Measurements from ENCODE around the gene ZSCAN12.
A peak's percentile ranks its signal among the peaks of the same experiment; 100 is the strongest.

ZSCAN12 gene

GRCh38 chr6:28354688-28355554 is 44.6 kb downstream of the ZSCAN12 start:
- no CpG with 5 or more reads among the region's 10 CpGs for WGBS (ENCODE audit: insufficient coverage, insufficient read length)
- no peak overlapping the region for H3K27ac ChIP-seq (ENCODE audit: low read length)

GRCh38 chr6:28353981-28354676 is 45.4 kb downstream of the ZSCAN12 start:
- H3K27me3 ChIP-seq (ENCODE audit: control insufficient read depth, insufficient read depth, low read length), result no peaks in the 10 kb centered on the region
- no peak overlapping the region for H3K4me3 ChIP-seq (ENCODE audit: low read length)
- H3K27ac ChIP-seq (ENCODE audit: low read length), result no peak overlapping the region
- H3K9me3 ChIP-seq (ENCODE audit: control insufficient read depth, insufficient read depth, low read length), result no peaks in the 10 kb centered on the region
- WGBS (ENCODE audit: insufficient coverage, insufficient read length), result no CpG with 5 or more reads among the region's 11 CpGs
- DNase-seq (ENCODE audit: low read depth, low spot score), result no peak
- H3K4me1 ChIP-seq (ENCODE audit: control insufficient read depth, insufficient read depth, low read length), result peaks cover 5% of the 10 kb centered on the region; the same call in 1 of the 2 replicates
- no peaks in the 10 kb centered on the region for H3K36me3 ChIP-seq (ENCODE audit: control insufficient read depth, insufficient read depth, low read length)

More at GRCh38 chr6:28354688-28355554, 44.6 kb downstream of the ZSCAN12 start:
- no peaks in the 10 kb centered on the region for H3K9me3 ChIP-seq (ENCODE audit: control insufficient read depth, insufficient read depth, low read length)
- H3K4me3 ChIP-seq (ENCODE audit: low read length), result no peak overlapping the region
- H3K27me3 ChIP-seq (ENCODE audit: control insufficient read depth, insufficient read depth, low read length), result no peaks in the 10 kb centered on the region
- peaks cover 5% of the 10 kb centered on the region; the same call in 1 of the 2 replicates for H3K4me1 ChIP-seq (ENCODE audit: control insufficient read depth, insufficient read depth, low read length)
- H3K36me3 ChIP-seq (ENCODE audit: control insufficient read depth, insufficient read depth, low read length), result no peaks in the 10 kb centered on the region
- no peak for DNase-seq (ENCODE audit: low read depth, low spot score)

GRCh38 chr6:28353356-28353755 is 46.2 kb downstream of the ZSCAN12 start:
- peaks cover 5% of the 10 kb centered on the region; the same call in 1 of the 2 replicates for H3K4me1 ChIP-seq (ENCODE audit: control insufficient read depth, insufficient read depth, low read length)
- WGBS (ENCODE audit: insufficient coverage, insufficient read length), result no CpG with 5 or more reads among the region's 3 CpGs
- no peak for DNase-seq (ENCODE audit: low read depth, low spot score)
- H3K27ac ChIP-seq (ENCODE audit: low read length), result no peak overlapping the region
- H3K9me3 ChIP-seq (ENCODE audit: control insufficient read depth, insufficient read depth, low read length), result no peaks in the 10 kb centered on the region
- no peaks in the 10 kb centered on the region for H3K27me3 ChIP-seq (ENCODE audit: control insufficient read depth, insufficient read depth, low read length)
- no peaks in the 10 kb centered on the region for H3K36me3 ChIP-seq (ENCODE audit: control insufficient read depth, insufficient read depth, low read length)
- H3K4me3 ChIP-seq (ENCODE audit: low read length), result no peak overlapping the region

- H3K4me1 ChIP-seq (ENCODE audit: control insufficient read depth, insufficient read depth, low read length), result peaks cover 4% of the 10 kb centered on the region; the same call in 1 of the 2 replicates
- no peak for DNase-seq (ENCODE audit: low read depth, low spot score)
- H3K4me3 ChIP-seq (ENCODE audit: low read length), result no peak overlapping the region
- H3K27me3 ChIP-seq (ENCODE audit: control insufficient read depth, insufficient read depth, low read length), result no peaks in the 10 kb centered on the region
- WGBS (ENCODE audit: insufficient coverage, insufficient read length), result 67% methylated on average over 1 of the region's 2 CpGs
- no peaks in the 10 kb centered on the region for H3K36me3 ChIP-seq (ENCODE audit: control insufficient read depth, insufficient read depth, low read length)
- no peaks in the 10 kb centered on the region for H3K9me3 ChIP-seq (ENCODE audit: control insufficient read depth, insufficient read depth, low read length)
- no peak overlapping the region for H3K27ac ChIP-seq (ENCODE audit: low read length)
These were observed 48.0 kb downstream of the ZSCAN12 start for GRCh38 chr6:28351493-28351925.

GRCh38 chr6:28351087-28351486 is 48.5 kb downstream of the ZSCAN12 start:
- WGBS (ENCODE audit: insufficient coverage, insufficient read length), result no CpG with 5 or more reads among the region's 2 CpGs
- H3K4me3 ChIP-seq (ENCODE audit: low read length), result no peak overlapping the region

GRCh38 chr6:28349892-28350737 is 49.4 kb downstream of the ZSCAN12 start, which contains the start of gene ZKSCAN3:
Gene ZKSCAN3 (plus strand): TSS chr6:28349947. CDS start chr6:28359587, 9,640 bp downstream.
- H3K27ac ChIP-seq (ENCODE audit: low read length), result no peak within 1 kb of the TSS
- H3K4me3 ChIP-seq (ENCODE audit: low read length), result peak within 1 kb of the TSS; percentile 92
- H3K9me3 ChIP-seq (ENCODE audit: control insufficient read depth, insufficient read depth, low read length), result no peaks in the 10 kb centered on the region
- WGBS (ENCODE audit: insufficient coverage, insufficient read length), result no CpG with 5 or more reads among the region's 30 CpGs
- no peaks in the 10 kb centered on the region for H3K36me3 ChIP-seq (ENCODE audit: control insufficient read depth, insufficient read depth, low read length)
- no peak for DNase-seq (ENCODE audit: low read depth, low spot score)
- no peaks in the 10 kb centered on the region for H3K27me3 ChIP-seq (ENCODE audit: control insufficient read depth, insufficient read depth, low read length)
- no peaks in the 10 kb centered on the region for H3K4me1 ChIP-seq (ENCODE audit: control insufficient read depth, insufficient read depth, low read length)

More at GRCh38 chr6:28351087-28351486, 48.5 kb downstream of the ZSCAN12 start:
- no peak for DNase-seq (ENCODE audit: low read depth, low spot score)
- Histone ChIP-seq H3K27me3 (ENCODE audit: control insufficient read depth, insufficient read depth, low read length) (no peaks in the 10 kb centered on the region), H3K27ac (ENCODE audit: low read length) (no peak overlapping the region), H3K36me3 (ENCODE audit: control insufficient read depth, insufficient read depth, low read length) (no peaks in the 10 kb centered on the region), H3K4me1 (ENCODE audit: control insufficient read depth, insufficient read depth, low read length) (peaks cover 3% of the 10 kb centered on the region; the same call in 1 of the 2 replicates), H3K9me3 (ENCODE audit: control insufficient read depth, insufficient read depth, low read length) (no peaks in the 10 kb centered on the region)

- no peak for DNase-seq (ENCODE audit: low read depth, low spot score)
- Histone ChIP-seq H3K36me3 (ENCODE audit: control insufficient read depth, insufficient read depth, low read length) (no peaks in the 10 kb centered on the region), H3K27ac (ENCODE audit: low read length) (no peak overlapping the region), H3K9me3 (ENCODE audit: control insufficient read depth, insufficient read depth, low read length) (no peaks in the 10 kb centered on the region), H3K4me3 (ENCODE audit: low read length) (peak overlapping the region; percentile 92; the same call in 1 of the 2 replicates), H3K4me1 (ENCODE audit: control insufficient read depth, insufficient read depth, low read length) (no peaks in the 10 kb centered on the region), H3K27me3 (ENCODE audit: control insufficient read depth, insufficient read depth, low read length) (no peaks in the 10 kb centered on the region)
- no CpG with 5 or more reads among the region's 9 CpGs for WGBS (ENCODE audit: insufficient coverage, insufficient read length)
These were observed 50.1 kb downstream of the ZSCAN12 start for GRCh38 chr6:28349344-28349891.

GRCh38 chr6:28347119-28347518 is 52.4 kb downstream of the ZSCAN12 start:
- H3K9me3 ChIP-seq (ENCODE audit: control insufficient read depth, insufficient read depth, low read length), result no peaks in the 10 kb centered on the region
- H3K27ac ChIP-seq (ENCODE audit: low read length), result no peak overlapping the region
- no peaks in the 10 kb centered on the region for H3K4me1 ChIP-seq (ENCODE audit: control insufficient read depth, insufficient read depth, low read length)
- H3K36me3 ChIP-seq (ENCODE audit: control insufficient read depth, insufficient read depth, low read length), result no peaks in the 10 kb centered on the region
- H3K27me3 ChIP-seq (ENCODE audit: control insufficient read depth, insufficient read depth, low read length), result no peaks in the 10 kb centered on the region
- no CpG with 5 or more reads among the region's 2 CpGs for WGBS (ENCODE audit: insufficient coverage, insufficient read length)
- no peak for DNase-seq (ENCODE audit: low read depth, low spot score)
- no peak overlapping the region for H3K4me3 ChIP-seq (ENCODE audit: low read length)

- H3K4me1 ChIP-seq (ENCODE audit: control insufficient read depth, insufficient read depth, low read length), result no peaks in the 10 kb centered on the region
- WGBS (ENCODE audit: insufficient coverage, insufficient read length), result no CpG with 5 or more reads among the region's 1 CpG
- no peak for DNase-seq (ENCODE audit: low read depth, low spot score)
- H3K27ac ChIP-seq (ENCODE audit: low read length), result no peak overlapping the region
- H3K27me3 ChIP-seq (ENCODE audit: control insufficient read depth, insufficient read depth, low read length), result no peaks in the 10 kb centered on the region
- H3K4me3 ChIP-seq (ENCODE audit: low read length), result no peak overlapping the region
- no peaks in the 10 kb centered on the region for H3K9me3 ChIP-seq (ENCODE audit: control insufficient read depth, insufficient read depth, low read length)
- H3K36me3 ChIP-seq (ENCODE audit: control insufficient read depth, insufficient read depth, low read length), result no peaks in the 10 kb centered on the region
These were observed 54.3 kb downstream of the ZSCAN12 start for GRCh38 chr6:28345201-28345600.

Measured in iPS DF 6.9 (cell line).